NCI-H1436 treated with DMSO at 0.1 percent for 48 hours (cell line): Measurements from ENCODE around the gene B4GALT3.

Experiments used
- DNase-seq: peaks from one replicate; lab custom pipeline; 2025; lab: John Stamatoyannopoulos, UW

B4GALT3 gene

DNA sequence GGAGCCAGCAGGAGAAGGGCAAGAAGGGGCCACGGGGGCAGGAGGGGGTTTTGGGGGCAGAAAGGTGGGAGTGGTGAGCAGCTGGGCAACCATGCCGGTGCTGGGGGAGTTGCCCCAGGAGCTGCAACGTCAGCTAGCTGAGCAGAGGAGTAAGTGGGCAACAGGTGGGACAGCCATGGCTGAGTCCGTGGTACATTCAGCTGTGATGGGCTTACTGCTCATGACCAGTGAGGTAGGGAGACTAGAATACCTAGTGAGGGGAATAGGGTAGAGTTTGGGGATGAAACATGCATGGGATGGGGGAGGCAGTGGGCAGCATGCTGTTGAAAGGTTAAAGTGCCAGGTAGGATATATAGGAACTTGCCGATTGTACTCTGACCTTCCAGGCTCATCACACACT lies 15.7 kb downstream of the B4GALT3 start:
- no peak for DNase-seq

DNA sequence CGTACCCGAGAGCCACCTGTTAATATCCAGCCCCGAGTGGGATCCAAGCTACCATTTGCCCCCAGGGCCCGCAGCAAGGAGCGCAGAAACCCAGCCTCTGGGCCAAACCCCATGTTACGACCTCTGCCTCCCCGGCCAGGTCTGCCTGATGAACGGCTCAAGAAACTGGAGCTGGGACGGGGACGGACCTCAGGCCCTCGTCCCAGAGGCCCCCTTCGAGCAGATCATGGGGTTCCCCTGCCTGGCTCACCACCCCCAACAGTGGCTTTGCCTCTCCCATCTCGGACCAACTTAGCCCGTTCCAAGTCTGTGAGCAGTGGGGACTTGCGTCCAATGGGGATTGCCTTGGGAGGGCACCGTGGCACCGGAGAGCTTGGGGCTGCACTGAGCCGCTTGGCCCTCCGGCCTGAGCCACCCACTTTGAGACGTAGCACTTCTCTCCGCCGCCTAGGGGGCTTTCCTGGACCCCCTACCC lies 16.6 kb downstream of the B4GALT3 start:
- no peak for DNase-seq

DNA sequence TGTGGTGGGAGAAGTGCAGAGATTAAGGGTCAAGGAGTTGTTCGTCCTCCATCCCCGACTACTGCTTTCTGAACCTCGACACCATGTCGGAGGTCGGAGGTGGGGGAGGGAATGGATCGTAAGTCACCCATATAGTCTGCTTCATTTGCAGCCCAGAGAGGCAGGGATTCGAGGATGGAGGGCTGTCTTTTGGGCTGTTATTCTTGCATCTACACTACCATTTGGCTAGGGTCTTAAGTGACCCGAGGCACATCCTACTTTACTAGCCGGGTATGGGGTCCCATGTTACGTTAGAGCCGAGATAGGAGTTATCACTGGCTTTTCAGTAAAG lies 17.4 kb downstream of the B4GALT3 start:
- no peak for DNase-seq

DNA sequence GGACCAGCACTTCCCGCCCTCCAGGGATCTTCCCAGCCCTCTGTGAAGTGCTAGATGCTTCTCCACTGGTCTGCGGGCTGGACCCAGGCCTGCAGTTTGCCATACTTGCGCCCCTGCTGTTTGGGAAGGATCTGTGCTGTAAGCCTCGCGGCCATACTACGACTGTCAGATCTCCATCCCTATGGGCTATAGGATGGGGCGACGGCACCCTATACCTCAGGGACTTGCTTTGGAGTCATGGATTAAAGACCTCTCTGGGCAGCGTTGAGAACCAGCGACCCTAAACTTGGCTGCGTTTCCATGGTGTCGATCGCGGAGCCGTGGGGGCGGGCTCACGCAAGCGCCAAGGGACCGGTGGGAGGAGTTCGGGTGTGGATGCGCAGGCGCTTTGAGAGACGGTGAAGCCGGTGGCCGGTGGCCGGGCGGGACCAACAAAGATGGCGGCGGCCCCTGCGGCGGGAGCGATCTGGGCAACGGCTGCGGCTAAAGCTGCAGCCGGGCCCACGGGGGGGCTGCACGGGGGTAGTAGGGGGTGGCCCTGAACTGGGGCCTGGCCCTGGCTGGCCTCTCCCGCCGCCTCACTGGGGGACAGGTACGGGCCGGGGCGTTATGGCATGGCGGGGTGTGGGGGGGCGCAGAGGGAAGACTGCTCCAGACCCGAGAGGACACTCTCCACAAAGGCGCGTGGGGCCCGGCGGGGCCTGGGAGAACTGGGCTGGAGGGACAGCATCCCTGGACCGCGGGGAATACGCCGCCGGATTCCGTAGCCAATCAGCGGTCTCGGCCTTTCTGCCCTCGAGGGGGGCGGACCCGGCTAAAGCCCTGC lies 18.0 kb downstream of the B4GALT3 start, which contains the start of gene USP21:
USP21 (plus strand) TSS at position 414 of the 826 bp plus-strand sequence. CDS start 1,141 bp downstream, outside the sequence.
- peak; percentile 37 for DNase-seq

DNA sequence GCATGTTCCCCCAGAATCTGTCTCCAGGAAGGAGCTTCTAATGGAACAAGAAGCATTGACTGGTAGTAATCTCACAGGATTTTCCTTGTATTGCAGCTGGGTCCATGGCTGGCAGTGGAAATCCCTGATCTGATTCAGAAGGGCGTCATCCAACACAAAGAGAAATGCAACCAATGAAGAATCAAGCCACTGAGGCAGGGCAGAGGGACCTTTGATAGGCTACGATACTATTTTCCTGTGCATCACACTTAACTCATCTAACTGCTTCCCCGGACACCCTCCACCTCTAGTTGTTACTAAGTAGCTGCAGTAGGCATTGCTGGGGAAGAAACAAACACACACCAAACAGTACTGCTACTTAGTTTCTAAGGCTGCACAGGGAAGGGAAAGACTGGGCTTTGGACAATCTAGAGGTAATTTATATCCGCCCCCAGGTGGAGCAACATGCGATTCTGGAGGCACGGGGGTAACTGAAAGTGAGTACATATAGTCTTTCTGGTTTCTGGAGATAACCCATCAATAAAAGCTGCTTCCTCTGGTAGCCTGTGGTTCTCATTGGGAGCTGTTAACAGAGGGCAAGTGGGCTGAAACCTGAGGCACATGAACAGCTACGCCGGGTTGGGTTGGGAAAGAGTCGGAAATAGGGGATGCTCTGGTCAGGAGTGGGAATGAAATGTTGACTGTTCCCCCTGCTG lies 18.8 kb downstream of the B4GALT3 start:
- no peak for DNase-seq

DNA sequence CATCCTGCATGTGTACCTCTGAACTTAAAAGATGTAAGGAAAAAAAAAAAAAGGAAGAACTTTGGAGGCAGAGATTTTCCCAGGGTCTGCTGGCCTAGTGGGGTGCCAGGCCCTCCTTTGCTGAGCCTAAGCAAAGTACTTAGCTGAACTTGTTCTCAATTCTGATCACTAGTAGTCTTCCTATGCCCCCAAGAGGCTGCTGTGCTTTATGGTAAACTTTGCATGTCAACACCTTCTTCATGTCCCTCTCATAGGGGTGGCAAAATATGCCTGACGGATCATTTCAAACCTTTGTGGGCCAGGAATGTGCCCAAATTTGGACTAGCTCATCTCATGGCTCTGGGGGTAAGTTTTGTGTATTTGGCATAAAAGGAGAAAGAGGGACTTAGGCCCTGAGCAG lies 19.4 kb downstream of the B4GALT3 start:
- DNase-seq, result no peak

DNA sequence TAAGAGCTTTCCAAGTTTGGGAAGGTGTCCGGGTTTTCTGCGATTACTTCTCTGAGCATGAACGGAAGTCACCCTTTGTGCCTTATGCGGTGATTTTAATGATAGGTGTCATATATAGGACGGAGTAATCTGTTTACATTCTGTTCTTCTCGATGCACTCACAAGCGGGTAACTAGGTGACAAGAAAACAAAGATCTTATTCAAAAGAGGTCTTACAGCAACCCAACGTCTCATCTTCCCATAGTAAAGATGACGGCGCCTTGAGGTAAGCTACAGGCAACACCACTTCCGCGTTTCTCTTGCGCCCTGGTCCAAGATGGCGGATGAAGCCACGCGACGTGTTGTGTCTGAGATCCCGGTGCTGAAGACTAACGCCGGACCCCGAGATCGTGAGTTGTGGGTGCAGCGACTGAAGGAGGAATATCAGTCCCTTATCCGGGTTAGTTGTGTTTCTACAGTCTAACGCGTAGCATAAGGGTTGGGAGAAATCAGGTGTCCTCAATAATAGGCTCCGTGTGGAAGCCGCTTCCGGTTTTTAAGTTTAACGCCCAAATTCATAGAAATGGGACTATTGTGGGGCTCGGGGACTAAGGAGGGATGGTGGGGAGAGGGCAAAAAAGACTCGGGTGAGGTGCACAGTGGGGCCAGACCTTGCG lies 23.5 kb downstream of the B4GALT3 start, which contains the start of gene UFC1:
UFC1 (plus strand) TSS at position 297 of the 656 bp plus-strand sequence; CDS start at position 317, 20 bp downstream.
- peak; percentile 73 for DNase-seq

DNA sequence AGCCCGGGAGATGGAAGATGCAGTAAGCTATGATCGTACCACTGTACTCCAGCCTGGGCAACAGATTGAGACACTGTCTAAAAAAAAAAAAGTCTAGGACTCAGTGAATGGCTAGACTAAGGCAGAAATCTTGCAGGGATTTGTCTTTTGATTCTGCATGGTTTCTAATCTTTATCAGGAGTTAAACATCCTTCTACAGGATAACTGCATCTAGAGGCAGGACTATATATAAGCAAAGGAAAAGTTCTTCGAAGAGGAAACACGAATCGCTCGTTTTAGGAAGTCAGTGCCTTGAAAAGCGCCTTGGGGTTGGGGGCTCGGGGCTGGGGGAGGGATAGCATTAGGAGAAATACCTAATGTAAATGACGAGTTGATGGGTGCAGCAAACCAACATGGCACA lies 24.1 kb downstream of the B4GALT3 start:
- no peak for DNase-seq

DNA sequence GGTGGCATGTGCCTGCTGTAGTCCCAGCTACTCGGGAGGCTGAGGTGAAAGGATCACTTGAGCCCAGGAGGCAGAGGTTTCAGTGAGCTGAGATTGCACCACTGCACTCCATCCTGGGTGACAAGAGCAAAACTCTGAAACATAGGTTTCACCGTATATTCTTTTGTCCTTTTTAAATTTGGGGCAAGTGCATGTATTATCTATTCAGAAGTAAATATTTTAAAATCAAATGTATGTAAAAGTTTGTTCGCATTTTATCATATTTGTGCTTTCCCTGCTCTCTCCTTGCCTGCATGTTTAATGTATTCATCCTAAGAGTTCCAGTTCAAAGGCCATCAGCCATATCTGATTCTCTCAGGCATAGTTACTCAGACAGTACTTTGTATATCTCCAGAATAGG lies 31.5 kb downstream of the B4GALT3 start:
- DNase-seq, result no peak

DNA sequence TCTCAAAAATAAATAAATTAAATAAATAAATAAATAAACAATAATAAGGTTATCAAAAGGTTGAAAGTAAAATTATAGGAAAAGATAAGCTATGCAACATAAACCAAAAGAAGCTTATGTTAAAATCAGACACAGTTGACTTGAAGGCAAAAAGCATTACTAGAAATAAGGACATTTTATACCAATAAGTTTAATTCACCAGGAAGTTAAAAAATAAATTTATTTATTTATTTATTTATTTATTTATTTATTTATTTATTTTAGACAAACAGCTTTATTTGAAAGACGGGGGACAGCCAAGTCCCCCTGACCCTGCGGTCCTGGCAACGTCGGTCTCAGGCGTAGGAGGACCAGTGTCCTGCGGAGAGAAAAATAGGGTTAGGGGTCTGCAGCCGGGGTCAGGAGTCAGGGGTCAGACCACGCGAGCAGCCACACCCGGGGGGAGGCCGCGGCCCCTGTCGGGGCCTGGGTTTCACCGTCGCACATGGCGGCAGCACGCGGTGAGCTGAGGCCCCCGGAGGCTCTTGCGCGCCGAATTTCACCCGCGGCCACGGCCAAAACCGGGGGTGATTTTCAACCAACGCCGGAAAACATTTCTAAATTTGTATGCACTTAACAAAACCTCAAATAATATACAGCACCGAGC lies 36.4 kb downstream of the B4GALT3 start:
- DNase-seq, result no peak

DNA sequence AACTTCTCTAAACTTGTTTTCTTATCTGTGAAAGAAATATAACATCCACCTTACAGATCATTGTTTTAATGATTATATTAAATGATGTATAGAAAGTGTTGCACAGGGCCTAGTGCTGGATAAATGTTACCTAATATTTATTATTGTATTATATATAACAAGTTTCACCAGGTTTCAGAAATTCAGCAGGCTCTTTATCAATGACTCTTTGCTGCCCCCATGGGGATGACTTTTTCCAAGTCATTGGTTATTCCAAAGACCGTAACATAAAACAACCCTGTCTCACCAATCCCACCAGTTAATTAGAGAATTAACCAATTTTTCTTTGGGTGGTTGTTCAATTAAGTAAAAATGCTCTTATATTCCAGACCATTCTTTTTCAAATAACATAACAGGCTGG lies 37.5 kb downstream of the B4GALT3 start:
- DNase-seq, result no peak

DNA sequence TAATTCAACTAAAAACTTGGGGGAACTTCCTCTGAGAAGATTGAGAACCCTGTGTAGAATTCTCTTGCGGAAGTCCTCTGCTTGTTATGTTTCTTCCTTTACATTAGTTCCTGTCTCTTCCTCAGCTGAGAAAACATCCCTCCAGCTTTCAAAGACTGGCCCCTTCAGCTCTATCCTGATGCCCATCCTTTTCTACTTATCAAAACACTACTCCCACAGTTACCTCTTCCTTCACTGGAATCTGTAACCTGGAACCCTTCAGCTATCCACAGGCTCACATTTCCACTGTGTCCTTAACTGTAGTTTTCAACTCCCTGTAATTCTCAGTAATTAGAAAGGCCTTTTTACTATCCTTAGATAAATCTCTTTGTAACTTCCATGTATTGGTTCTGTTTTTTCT lies 38.9 kb downstream of the B4GALT3 start:
- DNase-seq, result no peak

DNA sequence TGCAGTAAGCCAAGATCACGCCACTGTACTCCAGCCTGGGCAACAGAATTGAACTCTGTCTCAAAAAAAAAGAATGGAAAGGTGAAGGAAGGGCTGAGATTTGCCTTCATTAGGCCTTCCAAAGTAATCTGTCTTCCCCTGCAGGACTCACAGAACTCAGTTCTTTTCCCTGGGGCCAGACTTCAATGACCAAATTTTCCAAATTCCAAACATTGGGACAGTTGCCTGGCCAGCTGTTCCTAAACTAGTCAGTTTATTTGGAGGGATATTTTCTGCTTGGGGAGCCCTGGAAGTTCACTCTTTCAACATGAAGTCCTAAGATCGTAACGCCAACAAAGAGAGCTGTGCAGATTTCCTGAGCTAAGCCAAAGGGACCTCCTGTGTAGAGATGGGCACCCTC lies 39.4 kb downstream of the B4GALT3 start:
- DNase-seq, result no peak

DNA sequence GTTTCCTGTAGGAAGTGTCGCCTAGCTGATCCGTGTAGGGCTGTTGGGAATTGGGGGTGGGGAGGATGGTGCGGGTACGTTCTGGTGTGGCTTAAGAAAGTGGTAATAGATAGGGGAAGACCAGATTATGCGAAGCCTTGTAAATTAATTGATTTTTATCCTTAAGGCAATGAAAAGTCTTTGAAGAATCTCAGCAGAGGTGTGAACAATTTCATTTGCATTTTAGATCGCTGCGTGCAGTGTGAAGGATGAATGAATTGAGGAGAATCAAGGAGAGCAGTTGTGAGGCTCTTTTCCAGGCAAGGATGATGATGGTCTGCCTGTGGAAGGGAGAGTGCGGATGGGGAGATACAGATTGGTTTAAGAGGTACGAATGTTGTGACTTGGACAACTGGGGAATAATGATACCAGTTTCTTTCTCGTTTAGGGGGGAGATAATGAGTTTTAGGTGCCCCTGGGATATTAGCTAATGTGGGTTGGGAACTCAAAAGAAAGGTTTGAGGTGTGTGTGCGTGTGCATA lies 44.0 kb downstream of the B4GALT3 start:
- no peak for DNase-seq

DNA sequence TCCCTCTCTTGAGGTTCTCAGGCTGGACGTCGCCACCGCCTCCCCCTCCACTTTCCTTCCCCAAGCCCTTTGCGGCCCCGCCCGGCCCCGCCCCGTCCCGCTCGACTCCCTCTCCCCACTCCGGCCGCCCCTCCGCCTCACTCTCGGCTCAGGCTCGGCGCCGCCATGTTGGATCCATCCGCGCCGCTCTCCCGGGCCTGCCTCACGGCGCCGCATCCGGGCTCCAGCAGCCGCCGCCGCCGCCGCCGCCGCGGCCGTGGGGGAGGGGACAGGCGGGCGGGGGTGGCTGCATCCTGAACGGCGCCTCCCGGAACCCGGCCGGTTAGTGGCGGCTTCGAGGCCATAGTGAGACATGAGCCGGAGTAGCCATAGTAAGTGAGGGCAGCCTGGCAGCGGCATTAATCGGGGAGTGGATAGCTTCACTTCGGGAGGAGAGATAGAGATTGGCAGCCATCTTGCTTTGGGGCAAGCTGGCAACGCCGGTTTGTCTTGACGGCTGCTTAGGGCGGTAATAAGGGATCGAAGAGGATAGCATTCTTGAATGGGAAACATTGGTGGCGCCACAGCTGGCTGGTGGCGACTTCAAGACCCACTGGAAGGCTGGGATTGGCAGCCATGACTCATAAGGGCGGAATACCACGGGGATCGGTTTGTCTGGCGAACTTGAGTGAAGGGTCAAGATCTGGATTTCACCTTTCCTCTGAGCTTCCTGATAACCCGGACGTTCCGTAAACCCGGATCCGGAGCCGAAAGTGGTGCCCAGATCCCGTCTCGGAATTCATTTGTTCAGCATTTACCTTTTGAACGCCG lies 44.7 kb downstream of the B4GALT3 start, which contains the start of gene DEDD:
DEDD (minus strand) TSS at position 258 of the 810 bp plus-strand sequence. CDS start 8,205 bp downstream, outside the sequence.
- peak; percentile 85 for DNase-seq

DNA sequence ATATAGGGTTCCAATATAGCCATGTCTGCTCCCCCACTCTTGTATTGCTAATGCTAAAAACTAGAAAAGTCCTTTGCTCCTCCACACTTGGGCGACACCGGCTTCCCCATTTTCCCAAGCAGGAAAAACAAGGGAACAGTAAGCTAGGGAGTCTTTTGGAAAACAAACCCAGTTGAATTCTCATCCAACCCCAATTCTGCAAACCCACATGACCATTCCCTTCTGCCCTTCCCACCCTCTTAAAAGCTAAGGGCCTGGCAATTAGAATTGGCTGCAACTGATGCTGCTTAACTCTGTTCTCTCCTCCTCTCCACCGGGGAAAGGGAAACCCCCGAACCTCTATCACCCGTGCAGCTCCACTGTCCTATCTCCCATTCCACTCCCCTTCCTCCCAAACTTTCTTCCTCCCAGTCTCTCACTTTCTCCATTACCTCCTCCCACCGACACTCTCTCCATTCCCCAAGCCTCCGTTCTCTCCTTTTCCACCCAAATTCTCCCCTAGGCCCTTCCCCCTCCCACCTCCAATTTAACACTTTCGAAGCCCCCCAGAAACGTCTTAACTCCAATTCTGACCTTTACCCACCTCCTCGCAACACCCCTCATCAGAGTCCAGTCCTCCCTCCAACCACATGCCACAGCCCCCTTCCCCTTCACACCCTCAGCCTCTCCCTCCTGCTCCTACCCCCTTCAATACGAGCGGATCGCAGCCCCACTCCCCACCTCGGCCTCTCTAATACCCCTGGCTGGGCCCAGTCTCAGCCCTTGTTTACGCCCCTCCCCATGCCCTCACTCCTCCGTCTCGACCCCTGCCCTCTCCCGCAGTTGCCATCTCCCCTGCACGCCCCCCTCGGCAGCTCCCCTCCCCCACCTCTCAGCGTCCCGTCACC lies 45.5 kb downstream of the B4GALT3 start:
- DNase-seq, result no peak

DNA sequence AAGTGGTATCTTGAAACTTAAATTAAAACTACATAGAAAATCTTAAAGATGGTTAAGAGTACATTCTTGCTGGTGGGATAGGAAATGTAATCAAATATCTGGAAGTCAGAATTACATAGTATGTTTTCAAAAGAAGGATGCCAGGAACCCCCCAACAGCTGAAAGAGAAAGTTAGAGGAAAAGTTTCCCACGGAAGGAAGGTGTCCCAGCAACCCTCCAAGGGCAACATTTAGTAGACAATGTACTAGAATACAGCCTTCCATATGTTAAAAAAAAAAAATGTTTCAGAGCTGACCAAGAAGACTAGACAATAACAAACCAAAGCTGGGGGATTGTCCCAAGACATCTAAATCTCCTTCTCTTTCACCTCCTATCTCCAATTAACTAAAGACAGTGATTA lies 47.0 kb downstream of the B4GALT3 start:
- no peak for DNase-seq

DNA sequence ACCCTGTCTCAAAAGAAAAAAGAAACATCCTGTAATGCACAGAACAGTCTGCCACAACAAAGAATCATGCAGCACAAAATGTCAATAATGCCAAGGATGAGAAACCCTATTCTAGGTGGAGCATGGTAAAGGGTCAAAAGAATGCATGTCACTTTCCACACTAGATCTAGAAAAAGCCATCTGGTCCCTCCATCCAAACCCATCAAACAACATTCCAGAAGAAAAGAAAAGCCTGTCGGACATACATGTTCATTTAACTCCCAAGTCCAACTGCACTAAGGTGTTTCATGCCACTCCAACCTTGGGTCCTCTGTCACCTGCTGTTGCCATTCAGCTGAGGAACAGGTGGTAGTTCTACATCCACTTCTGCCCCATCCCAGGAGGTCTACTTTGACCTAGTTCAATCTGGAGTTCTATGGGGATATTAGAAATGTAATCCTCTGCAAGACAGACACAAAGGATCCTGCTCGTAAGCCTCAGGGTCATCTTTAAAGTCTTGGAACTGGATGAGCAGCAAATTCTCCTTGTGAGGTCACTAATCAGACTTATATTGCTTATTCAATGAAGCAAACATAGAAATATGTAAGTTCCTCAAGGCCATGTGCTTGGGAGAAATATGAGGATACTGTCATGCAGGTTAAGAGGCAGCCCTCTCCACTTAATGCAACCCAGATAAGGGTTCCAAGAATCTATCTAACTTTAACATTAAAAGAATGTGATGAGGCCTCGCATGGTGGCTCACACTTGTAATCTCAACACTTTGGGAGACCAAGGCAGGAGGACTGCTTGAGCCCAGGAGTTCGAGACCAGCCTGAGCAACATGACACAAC lies 48.5 kb downstream of the B4GALT3 start:
- DNase-seq, result no peak

DNA sequence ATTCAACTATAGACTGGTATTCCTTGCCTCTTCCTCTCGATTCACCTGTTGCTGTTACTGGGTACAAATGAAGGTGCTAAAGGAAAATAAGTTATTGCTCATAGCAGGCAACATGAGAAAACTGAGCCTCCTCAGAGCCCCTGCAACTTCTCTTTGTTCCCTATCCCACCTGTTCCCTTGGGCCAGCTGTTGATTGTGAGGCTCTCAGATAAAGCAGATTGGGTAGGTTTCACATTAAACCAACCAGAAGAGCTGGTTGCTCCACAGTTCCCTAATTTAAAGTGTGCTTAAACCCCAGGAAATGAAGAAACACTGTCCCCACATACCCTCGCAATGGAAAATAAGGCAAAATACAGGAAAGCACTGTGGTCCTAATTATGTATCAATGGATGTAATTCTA lies 49.7 kb downstream of the B4GALT3 start:
- no peak for DNase-seq
